HG03135 (cell line): ENCODE results near the gene TCF15.
"Not testable (repeated sequence)": the region's sequence is repeated elsewhere in the genome, so short reads cannot be mapped to it uniquely, and the experiment has no call there.

ENCODE experiments used
- ATAC-seq: cut with Tn5 transposase; IDR thresholded peaks from one replicate; pipeline ENCODE4 v1.9.1; 2021; ENCODE audit warnings: mild to moderate bottlenecking, moderate library complexity; ENCODE audit not compliant: unreplicated experiment

The TCF15 gene

GRCh38 chr20:642398-643174 lies 32.5 kb upstream of the TCF15 start:
- ATAC-seq: no peak

DNA sequence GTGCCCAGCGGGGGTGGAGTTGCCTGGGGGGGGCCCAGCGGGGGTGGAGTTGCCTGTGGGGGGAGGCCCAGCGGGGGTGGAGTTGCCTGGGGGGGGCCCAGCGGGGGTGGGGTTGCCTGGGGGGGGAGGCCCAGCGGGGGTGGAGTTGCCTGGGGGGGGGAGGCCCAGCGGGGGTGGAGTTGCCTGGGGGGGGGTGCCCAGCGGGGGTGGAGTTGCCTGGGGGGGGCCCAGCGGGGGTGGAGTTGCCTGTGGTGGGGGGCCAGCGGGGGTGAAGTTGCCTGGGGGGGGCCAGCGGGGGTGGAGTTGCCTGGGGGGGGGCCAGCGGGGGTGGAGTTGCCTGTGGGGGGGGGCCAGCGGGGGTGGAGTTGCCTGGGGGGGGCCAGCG lies 31.9 kb upstream of the TCF15 start:
- ATAC-seq: not testable (repeated sequence)

DNA sequence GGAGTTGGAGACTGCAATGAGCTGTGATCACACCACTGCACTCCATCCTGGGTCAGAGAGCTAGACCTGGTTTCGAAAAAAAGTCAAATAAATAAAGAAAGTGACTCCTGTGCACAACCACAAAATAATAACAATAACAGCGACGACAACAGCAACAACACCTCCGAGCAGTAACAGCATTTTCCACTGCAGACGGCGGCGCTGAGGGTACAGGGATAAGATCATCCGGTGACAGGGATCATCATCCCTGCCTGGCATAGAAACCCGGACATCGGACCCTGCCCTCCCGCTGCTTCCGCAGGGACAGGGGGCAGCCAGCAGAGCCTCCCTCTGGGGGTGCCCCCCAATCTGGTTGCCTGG lies 31.4 kb upstream of the TCF15 start:
- no peak for ATAC-seq

- ATAC-seq: no peak
These were observed 30.8 kb upstream of the TCF15 start for GRCh38 chr20:640674-641515.

- ATAC-seq: no peak
These were observed 28.5 kb upstream of the TCF15 start for GRCh38 chr20:638579-638978.

DNA sequence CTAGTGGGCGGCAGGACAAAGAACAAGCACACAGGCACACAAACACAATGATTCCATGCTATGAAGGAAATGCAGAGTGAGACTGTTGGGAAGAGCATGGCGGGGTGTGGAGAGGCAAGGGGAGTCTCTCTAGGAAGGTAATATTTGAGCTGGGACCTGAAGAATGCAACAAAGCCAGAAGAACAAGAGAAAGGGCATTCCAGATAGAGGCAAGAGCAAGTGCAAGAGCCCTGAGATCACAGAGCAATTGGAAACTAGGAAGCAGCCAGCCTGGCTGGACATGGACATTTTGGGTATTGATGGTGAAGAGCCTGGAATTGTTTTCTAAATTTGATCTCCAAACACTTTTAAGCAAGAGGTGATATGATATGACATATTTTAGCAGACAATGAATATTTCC lies 27.4 kb upstream of the TCF15 start:
- no peak for ATAC-seq

DNA sequence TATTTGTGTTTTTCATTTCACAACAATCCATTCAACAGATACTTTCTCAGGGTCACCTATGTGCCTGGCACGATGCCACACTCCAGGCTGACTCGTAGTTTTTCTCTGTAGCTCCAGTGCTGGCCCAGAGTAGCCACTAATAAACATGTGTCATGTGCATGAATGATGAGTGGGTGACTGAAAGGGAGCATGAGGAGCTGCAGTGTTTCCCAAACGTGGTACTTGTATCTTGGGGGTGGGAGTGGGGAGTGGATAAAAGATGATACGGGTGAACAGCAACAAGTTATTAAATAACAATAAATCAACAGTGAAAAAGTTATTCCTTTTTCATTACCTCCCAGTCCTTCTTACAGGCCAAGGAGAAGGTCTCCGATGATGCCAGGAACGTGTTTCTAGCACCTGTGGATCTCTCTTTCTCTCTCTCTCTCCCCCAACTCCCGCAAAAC lies 25.8 kb upstream of the TCF15 start:
- ATAC-seq: no peak

GRCh38 chr20:635028-635892 lies 25.2 kb upstream of the TCF15 start:
- no peak for ATAC-seq

DNA sequence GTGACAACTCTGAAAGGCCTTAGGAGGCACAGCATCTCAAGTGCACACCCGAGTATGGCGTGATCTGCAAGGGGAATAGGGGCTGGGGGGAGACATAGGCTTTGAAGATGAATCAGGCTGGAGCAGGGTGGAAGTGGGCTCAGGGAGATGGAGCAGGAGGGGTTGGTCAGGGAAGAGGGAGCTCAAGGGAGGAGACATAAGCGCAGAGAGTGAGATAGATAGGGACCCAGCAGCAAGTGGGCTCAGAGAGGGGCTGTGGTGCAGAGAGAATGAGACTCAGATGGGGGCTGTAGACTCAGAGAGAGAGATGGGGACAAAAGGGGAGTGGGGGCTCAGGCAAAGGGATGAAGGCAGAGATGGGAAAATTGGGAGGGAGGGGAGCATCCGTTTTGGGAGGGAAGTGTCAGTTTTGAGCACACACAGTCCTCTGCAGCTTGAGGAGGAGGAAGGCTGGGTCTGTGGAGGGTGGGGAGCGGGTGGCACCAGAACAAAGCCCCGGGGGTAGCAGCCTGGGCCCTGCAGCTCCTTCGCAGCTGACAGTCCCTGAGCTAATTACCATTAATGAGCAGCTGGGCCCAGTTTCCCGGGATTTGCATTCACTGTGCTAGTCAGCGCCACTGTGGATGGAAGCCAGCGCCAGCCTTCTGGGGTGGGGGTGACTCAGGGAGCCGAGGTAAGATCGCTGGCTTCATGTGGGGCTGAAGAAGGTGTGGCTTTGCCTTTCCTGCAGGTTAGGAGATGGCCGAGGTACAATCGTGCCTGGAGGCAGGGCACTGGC lies 24.2 kb upstream of the TCF15 start:
- no peak for ATAC-seq

DNA sequence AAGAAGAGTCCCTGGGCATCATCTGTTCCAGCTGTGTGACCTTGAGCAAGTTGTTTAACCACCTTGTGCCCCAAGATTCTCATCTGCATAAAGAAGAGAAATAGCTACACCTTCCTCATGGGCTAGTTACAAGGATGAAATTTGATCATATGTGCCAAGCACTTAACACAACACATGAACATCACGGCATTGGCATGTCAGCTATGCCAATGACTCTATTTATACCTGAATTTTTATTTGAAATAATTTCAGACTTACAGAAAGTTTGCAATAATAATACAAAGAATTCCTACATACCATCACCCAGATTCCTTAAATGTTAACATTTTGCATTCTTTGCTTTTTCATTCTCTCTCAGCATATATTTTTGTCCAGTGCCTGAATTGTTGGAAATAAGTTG lies 21.0 kb upstream of the TCF15 start:
- ATAC-seq: no peak

DNA sequence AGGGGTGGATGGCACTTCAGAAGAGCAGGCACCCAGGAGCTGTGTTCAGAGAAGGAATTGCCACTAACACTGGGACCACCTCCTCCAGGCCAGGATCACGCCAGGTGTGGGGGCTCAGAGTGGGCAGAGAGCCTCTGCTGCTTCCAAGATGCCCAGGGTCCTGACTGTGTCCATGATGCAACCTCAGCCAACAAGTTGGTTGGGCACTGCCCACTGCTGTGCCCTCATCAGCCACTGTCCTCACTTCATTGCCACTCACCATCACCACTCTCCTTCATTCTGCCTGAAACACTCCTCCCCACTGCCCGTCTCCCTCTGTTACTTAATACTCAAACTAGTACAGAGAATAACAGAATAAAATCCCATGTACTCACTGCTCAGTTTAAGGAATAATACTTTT lies 16.5 kb upstream of the TCF15 start:
- ATAC-seq: no peak

- no peak for ATAC-seq
These were observed 15.3 kb upstream of the TCF15 start for GRCh38 chr20:625360-625932.

DNA sequence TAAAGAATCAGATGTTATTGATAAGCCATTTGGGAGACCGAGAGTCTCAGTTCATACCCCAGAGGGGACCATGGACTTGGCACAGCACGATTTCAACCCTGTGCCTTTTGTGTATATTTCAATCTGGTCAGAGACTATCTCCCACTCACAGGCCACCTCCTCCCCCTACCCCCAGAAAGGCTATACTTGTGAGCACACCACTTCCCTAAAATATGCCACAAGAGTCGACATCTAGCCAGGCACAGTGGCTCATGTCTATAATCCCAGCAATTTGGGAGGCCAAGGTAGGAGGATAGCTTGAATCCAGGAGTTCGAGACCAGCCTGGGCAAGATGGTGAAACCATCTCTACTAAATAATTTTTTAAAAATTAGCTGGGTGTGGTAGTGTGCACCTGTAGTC lies 13.6 kb upstream of the TCF15 start:
- ATAC-seq: no peak

GRCh38 chr20:623021-623420 lies 12.9 kb upstream of the TCF15 start:
- no peak for ATAC-seq

GRCh38 chr20:622161-622560 lies 12.1 kb upstream of the TCF15 start:
- no peak for ATAC-seq

GRCh38 chr20:621125-621756 lies 11.1 kb upstream of the TCF15 start:
- no peak for ATAC-seq

DNA sequence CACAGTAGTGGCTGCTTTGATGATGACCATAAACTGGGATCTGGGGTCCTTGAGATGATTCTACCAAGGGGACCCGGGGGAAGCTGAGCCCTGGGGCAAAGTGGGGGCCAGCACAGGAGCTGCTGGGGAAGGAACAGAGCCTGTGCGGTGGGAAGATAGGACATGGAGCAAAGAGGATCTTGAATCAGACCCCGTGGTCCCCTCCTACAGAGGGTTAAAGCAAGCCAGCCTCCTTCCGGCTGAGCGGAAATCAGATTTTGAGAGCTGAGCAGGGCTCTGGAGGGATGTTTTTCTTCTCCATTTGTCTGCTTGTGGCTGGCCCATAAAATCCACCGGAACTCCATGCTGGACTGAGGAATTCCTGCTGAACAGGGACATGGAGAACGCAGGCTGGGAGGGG lies 10.1 kb upstream of the TCF15 start:
- no peak for ATAC-seq

GRCh38 chr20:618980-619379 lies 8.9 kb upstream of the TCF15 start:
- no peak for ATAC-seq

DNA sequence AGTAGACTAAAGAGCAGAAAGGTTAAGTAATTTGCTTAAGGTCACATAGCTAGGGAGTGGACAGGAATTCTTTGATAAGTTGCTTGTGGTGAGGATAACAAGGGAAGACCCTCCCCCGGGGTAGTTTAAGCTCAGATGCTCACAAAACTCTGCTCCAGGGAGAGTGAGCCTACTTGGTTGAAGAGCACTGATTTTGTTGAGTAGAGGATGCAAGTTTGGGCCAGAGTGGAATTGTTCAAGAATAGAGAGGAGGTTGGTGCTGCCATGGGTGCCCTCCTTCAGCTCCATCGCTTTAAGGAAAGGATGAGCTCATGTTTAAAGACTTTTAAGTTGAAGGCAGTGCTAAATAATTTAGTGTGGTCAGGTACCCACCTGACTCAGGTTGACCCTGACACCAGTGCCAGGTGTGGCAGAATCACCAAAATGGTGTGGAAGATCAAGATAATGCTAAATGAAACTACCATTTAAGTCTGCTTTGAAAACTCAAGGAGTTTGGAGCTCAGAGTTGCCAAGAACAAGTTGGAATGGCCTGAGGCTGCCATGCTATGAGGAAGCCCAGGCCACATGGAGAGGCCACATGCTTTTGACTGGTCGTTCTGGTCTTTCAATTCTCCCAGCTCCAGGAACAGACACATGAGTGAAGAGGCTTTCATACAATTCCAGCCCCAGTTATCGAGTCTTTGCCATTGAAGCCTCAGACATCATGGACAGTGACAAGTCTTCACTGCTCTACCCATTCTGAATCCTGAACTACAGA lies 8.0 kb upstream of the TCF15 start:
- ATAC-seq: no peak
